HCT116 (cell line): ENCODE measurements around the gene PLCB1. TPM values are rescaled to one million over a fixed set of nuclear protein-coding genes. Genes with fewer than 3 reads are reported as not detected.

Source experiments
- ATAC-seq: fragments of 200-7000 bp; cut with Tn5 transposase; 2 replicates; pipeline ENCODE4 v1.9.1; 2020; ENCODE audit warnings: mild to moderate bottlenecking, moderate library complexity
- BruUV-seq: library from RNA; stranded (reverse); fragments of 400-500 nt; replicated peaks from 2 replicates; lab custom pipeline; 2021; lab: Mats Ljungman, UMichigan
- CTCF ChIA-PET: fragments of 300-600 bp; sonication (Branson Sonifier 250); formaldehyde crosslinking; loops from one replicate; lab custom pipeline; 2021; ENCODE audit warnings: antibody characterized with exemption; lab: Charles Lee
- POLR2A ChIA-PET: fragments of 300-600, 350-600 bp; sonication (Branson Sonifier 250); formaldehyde crosslinking; loops from one replicate; lab custom pipeline; 2021; ENCODE audit warnings: antibody characterized with exemption; lab: Charles Lee
- RAD21 ChIA-PET, 2 experiments: fragments of 300-600 bp; sonication (Branson Sonifier 250); formaldehyde crosslinking; loops; one replicate each; lab custom pipeline; 2023; ENCODE audit warnings: low total read pairs in 2 of 2; ENCODE audit not compliant: uncharacterized antibody in 2 of 2, unreplicated experiment in 2 of 2, low non-redundant PET in 1 of 2; lab: Charles Lee
- DNase-seq: peaks from one replicate; pipeline ENCODE4 v3.0.0-alpha.2; 2010; ENCODE audit warnings: low read depth, low spot score
- H2AFZ ChIP-seq: fragments of 200-600 bp; shearing (Covaris generic), sonication (generic); 2 replicates; pipeline ENCODE4 v1.6.1; 2017; ENCODE audit warnings: low read depth, mixed run types, mixed read lengths, antibody characterized with exemption, low read length; ENCODE audit not compliant: poor library complexity, severe bottlenecking
- H3K27ac ChIP-seq: 2 replicates; pipeline ENCODE4 v1.5.1; 2012; ENCODE audit warnings: low read depth, low read length
- H3K27me3 ChIP-seq: fragments of 200-600 bp; sonication (generic); 2 replicates; pipeline ENCODE4 v1.6.1; 2016; ENCODE audit warnings: mixed run types, low read length, mixed read lengths; ENCODE audit not compliant: insufficient read depth
- H3K36me3 ChIP-seq, 2 experiments: fragments of 200-500 bp in 1 of 2; fragments of 200-600 bp in 1 of 2; sonication (Bioruptor generic) in 1 of 2; sonication (generic) in 1 of 2; 2 replicates each; pipeline versions ENCODE4 v1.5.1 to v1.6.1; 2014 to 2016; ENCODE audit warnings: low read length in 2 of 2, inconsistent platforms in 1 of 2, mixed read lengths in 1 of 2, mixed run types in 1 of 2; ENCODE audit not compliant: insufficient read depth in 2 of 2, control insufficient read depth in 1 of 2
- H3K4me1 ChIP-seq, 2 experiments: fragments of 200-600 bp in 1 of 2; sonication (generic) in 1 of 2; 2 replicates each; pipeline versions ENCODE4 v1.5.1 to v1.6.1; 2012 to 2017; ENCODE audit warnings: low read length in 2 of 2, inconsistent platforms in 1 of 2, mild to moderate bottlenecking in 1 of 2, mixed read lengths in 1 of 2, mixed run types in 1 of 2, moderate library complexity in 1 of 2; ENCODE audit not compliant: insufficient read depth in 2 of 2, control insufficient read depth in 1 of 2
- H3K4me2 ChIP-seq: fragments of 200-600 bp; sonication (generic); 2 replicates; pipeline ENCODE4 v1.6.1; 2017; ENCODE audit warnings: mixed run types, low read length, mixed read lengths
- H3K4me3 ChIP-seq, 2 experiments: fragments of 200-600 bp in 1 of 2; sonication (generic) in 1 of 2; replicated peaks in 1 of 2; 2 replicates each; pipeline ENCODE4 v1.5.1; 2011 to 2016; ENCODE audit warnings: low read length in 2 of 2, control low read depth in 1 of 2, low read depth in 1 of 2, mild to moderate bottlenecking in 1 of 2, mixed read lengths in 1 of 2, mixed run types in 1 of 2
- H3K79me2 ChIP-seq: fragments of 200-600 bp; sonication (generic); 2 replicates; pipeline ENCODE4 v1.6.1; 2017; ENCODE audit warnings: mild to moderate bottlenecking, mixed run types, low read length, moderate library complexity, mixed read lengths; ENCODE audit not compliant: insufficient read depth
- H3K9ac ChIP-seq: fragments of 200-600 bp; sonication (generic); 2 replicates; pipeline ENCODE4 v1.6.1; 2016; ENCODE audit warnings: low read length, mixed read lengths
- H3K9me2 ChIP-seq: fragments of 200-600 bp; sonication (generic), shearing (Covaris generic); 2 replicates; pipeline ENCODE4 v1.6.1; 2017; ENCODE audit warnings: mixed run types, mild to moderate bottlenecking, moderate library complexity; ENCODE audit not compliant: insufficient read depth
- H3K9me3 ChIP-seq, 2 experiments: fragments of 200-500 bp in 1 of 2; fragments of 200-600 bp in 1 of 2; sonication (Bioruptor generic) in 1 of 2; sonication (generic) in 1 of 2; 2 replicates each; pipeline ENCODE4 v1.6.1; 2014 to 2017; ENCODE audit warnings: low read length in 2 of 2, mixed read lengths in 2 of 2, inconsistent platforms in 1 of 2, low read depth in 1 of 2, mild to moderate bottlenecking in 1 of 2, mixed run types in 1 of 2, moderate library complexity in 1 of 2; ENCODE audit not compliant: control insufficient read depth in 1 of 2, insufficient read depth in 1 of 2
- H4K20me1 ChIP-seq: fragments of 200-600 bp; sonication (generic), shearing (Covaris generic); 2 replicates; pipeline ENCODE4 v1.6.1; 2017; ENCODE audit warnings: mixed run types, mild to moderate bottlenecking, moderate library complexity; ENCODE audit not compliant: insufficient read depth
- CBX3 ChIP-seq: IDR thresholded peaks from 2 replicates; pipeline ENCODE4 v1.6.1; 2012; ENCODE audit warnings: low read depth
- CEBPB ChIP-seq: IDR thresholded peaks from 2 replicates; pipeline ENCODE4 v1.6.1; 2012; ENCODE audit warnings: low read depth
- ELF1 ChIP-seq: IDR thresholded peaks from 2 replicates; pipeline ENCODE4 v1.6.1; 2012; ENCODE audit warnings: low read depth, borderline replicate concordance
- FOSL1 ChIP-seq: IDR thresholded peaks from 2 replicates; pipeline ENCODE4 v1.6.1; 2012; ENCODE audit warnings: low read depth
- JUND ChIP-seq: IDR thresholded peaks from 2 replicates; pipeline ENCODE4 v1.6.1; 2012
- REST ChIP-seq: IDR thresholded peaks from 2 replicates; pipeline ENCODE4 v1.6.1; 2012; ENCODE audit warnings: low read depth
- TCF7L2 ChIP-seq: IDR thresholded peaks from 2 replicates; pipeline ENCODE4 v1.7.0; 2011; ENCODE audit warnings: borderline replicate concordance, inconsistent platforms; ENCODE audit not compliant: insufficient read depth, insufficient read length; ENCODE audit errors: extremely low read depth
- intact Hi-C: fragments of 100-400 bp; cut with micrococcal nuclease; formaldehyde crosslinking; loops from 2 replicates; pipeline ENCODE4 v1.10.0; 2022
- total RNA-seq: library from RNA; stranded (reverse); gene quantifications from one replicate; pipeline ENCODE4 v1.2.1, GENCODE V29; 2021; ENCODE audit not compliant: unreplicated experiment
- TF ChIP-seq, protein P1 (sequence below): IDR thresholded peaks from 2 replicates; pipeline ENCODE4 v1.6.1; 2012
- TF ChIP-seq, protein P2 (sequence below): IDR thresholded peaks from 2 replicates; pipeline ENCODE4 v1.6.1; 2012

The PLCB1 gene
- total RNA-seq, 1 experiment from 2014 or later, result 15.8 TPM

- H2AFZ ChIP-seq, result no peak overlapping the region
- no peaks in the 10 kb centered on the region for H3K36me3 ChIP-seq
- BruUV-seq, result no TSS peak
- no peaks in the 10 kb centered on the region for H3K27me3 ChIP-seq
- H3K4me1 ChIP-seq, result no peaks in the 10 kb centered on the region
- no peak for ATAC-seq
- no peak overlapping the region for H3K9ac ChIP-seq
- no peaks in the 10 kb centered on the region for H3K79me2 ChIP-seq
- RAD21 ChIA-PET, result no interaction called here
- DNase-seq, result no peak
- intact Hi-C loops, result no loop called here
- H3K9me2 ChIP-seq, result no peaks in the 10 kb centered on the region
- no peak overlapping the region for H3K4me2 ChIP-seq
- POLR2A ChIA-PET, result no interaction called here
- TF ChIP-seq, protein P1, sequence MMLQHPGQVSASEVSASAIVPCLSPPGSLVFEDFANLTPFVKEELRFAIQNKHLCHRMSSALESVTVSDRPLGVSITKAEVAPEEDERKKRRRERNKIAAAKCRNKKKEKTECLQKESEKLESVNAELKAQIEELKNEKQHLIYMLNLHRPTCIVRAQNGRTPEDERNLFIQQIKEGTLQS, result no peak
- TF ChIP-seq REST (no peak), TCF7L2 (no peak), ELF1 (no peak)
- TF ChIP-seq, all 23 proteins: peak for 0
- CTCF ChIA-PET, result no interaction called here
- H3K4me3 ChIP-seq, result no peak overlapping the region
- no peaks in the 10 kb centered on the region for H3K9me3 ChIP-seq
- no peak overlapping the region for H3K27ac ChIP-seq
- no peaks in the 10 kb centered on the region for H4K20me1 ChIP-seq
These were observed 577.6 kb downstream of the PLCB1 start for GRCh38 chr20:8709627-8710026.

DNA sequence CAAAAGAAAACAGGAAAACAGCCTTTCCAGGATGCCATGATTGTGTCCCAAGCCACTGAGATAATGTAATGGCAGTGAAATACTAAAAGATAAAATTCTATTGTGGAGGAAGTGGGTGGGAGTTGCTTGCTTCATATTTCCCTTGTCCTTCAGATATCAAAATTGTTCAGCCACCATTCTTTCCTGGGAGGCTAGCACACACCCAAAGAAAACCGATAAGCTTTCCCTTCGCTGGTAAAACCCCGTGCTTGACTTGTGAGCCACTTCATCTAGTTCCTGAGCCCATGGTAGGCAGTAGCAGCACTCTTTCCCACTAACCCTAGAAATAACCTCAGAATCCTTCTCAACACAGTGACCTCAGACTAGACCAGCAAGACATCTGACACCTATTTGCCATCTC is 579.4 kb downstream of the PLCB1 start:
- RAD21 ChIA-PET, result no interaction called here
- Histone ChIP-seq H3K79me2 (no peaks in the 10 kb centered on the region), H2AFZ (no peak overlapping the region), H3K36me3 (no peaks in the 10 kb centered on the region), H3K9me3 (no peaks in the 10 kb centered on the region), H3K27me3 (no peaks in the 10 kb centered on the region), H3K4me2 (no peak overlapping the region), H3K4me3 (no peak overlapping the region), H4K20me1 (no peaks in the 10 kb centered on the region), H3K9me2 (no peaks in the 10 kb centered on the region)
- POLR2A ChIA-PET, result no interaction called here
- CTCF ChIA-PET, result interaction anchor here (3.7 kb wide), 1 partner anchor 10 kb away, joined by 12 read pairs; no protein-coding TSS in a partner anchor
- DNase-seq (no peak), ATAC-seq (no peak)
- intact Hi-C loops, result no loop called here
- no peak for TF ChIP-seq FOSL1
- no peak for TF ChIP-seq REST
- no peak for TF ChIP-seq CBX3
- TF ChIP-seq, protein P2, sequence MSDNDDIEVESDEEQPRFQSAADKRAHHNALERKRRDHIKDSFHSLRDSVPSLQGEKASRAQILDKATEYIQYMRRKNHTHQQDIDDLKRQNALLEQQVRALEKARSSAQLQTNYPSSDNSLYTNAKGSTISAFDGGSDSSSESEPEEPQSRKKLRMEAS, result no peak
- no peak for TF ChIP-seq CEBPB
- no peak for TF ChIP-seq JUND
- TF ChIP-seq, all 23 proteins: peak for 0
- no peak overlapping the region for H3K27ac ChIP-seq
- BruUV-seq, result no TSS peak
- no peaks in the 10 kb centered on the region for H3K4me1 ChIP-seq
- H3K9ac ChIP-seq, result no peak overlapping the region
